C1 segment of cervical spinal cord (tissue), 14 donors: ENCODE results near the gene FAM13A.
"Not testable (repeated sequence)": the region's sequence is repeated elsewhere in the genome, so short reads cannot be mapped to it uniquely, and the experiment has no call there.

Source experiments
- DNase-seq, 14 donors: peaks; one replicate each; lab custom pipeline; 2025; lab: John Stamatoyannopoulos, UW

The FAM13A gene

DNA sequence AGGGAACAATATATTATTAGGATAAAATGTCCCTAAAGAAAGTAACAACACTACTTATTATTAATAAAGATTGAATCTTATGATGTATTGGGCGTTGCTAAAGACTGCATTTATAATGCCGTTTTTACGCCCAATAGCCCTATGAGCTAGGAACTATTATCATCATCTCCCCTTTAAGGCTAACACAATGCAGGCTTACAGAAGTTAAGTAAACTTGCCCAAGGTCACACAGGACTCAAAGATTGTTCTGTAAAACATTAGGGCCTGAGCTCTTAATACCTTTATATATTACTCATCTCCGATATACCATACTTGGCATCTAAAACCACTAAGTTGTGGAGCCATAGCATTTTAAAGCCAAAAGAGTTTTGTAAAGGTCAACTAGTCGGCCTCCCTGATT is 149.5 kb downstream of the FAM13A start:
- DNase-seq: no peak

DNA sequence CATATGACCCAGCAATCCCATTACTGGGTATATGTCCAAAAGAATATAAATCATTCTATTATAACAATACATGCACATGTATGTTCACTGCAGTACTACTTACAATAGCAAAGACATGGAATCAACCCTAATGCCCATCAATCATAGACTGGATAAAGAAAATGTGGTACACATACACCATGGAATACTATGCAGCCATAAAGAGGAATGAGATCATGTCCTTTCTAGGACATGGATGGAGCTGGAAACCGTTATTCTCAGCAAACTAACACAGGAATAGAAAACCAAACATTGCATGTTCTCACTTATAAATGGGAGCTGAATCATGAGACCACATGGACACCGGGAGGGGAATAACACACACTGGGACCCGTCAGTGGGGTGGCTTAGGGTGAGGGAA is 152.7 kb downstream of the FAM13A start:
- DNase-seq: not testable (repeated sequence)

DNA sequence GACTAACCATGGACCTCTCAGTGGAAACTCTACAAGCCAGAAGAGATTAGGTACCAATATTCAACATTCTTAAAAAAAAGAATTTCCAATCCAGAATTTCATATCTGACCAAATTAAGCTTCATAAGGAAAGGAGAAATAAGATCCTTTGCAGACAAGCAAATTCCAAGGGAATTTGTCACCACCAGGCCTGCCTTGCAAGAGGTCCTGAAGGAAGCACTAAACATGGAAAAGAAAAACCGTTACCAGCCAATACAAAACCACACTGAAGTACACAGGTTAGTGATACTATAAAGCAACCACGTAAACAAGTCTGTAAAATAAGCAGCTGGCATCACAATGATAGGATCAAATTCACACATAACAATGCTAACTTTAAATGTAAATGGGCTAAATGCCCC is 156.6 kb downstream of the FAM13A start:
- no peak for DNase-seq

DNA sequence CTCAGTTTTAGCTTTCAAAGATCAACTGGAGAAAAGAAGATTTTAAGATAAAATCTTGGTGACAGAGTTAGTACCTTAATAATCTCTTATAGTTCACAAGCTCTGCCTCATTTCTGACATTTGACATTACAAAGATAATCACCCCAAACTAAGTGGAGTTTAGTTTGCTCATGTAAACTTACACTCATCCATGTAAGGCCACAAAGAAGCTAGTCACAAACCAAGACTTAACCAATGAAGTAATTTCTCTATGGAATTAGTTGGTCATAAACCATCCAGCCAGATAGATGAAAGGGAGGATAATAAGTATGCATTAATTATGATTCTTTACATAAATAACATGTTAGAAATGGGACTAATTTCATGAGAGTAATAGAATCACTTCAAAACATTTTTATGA is 159.2 kb downstream of the FAM13A start:
- DNase-seq: no peak

DNA sequence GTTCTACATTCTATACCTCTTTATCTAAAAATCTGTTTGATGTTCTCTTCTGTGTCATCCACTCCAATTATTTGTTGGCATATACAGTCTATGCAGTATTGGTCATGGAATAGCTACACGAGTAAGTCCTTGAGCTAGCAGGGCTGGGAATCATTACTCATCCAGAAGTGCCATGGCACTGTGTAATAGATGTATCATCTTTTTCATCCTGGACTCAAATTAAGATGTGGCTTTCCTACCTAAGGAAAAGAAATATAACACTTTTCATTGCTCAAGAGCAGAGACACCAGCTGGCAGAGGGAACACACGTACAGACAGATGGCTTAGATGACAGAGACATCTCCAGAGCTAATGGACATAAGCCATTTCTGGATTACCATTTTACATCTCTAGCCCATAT is 159.8 kb downstream of the FAM13A start:
- no peak for DNase-seq

DNA sequence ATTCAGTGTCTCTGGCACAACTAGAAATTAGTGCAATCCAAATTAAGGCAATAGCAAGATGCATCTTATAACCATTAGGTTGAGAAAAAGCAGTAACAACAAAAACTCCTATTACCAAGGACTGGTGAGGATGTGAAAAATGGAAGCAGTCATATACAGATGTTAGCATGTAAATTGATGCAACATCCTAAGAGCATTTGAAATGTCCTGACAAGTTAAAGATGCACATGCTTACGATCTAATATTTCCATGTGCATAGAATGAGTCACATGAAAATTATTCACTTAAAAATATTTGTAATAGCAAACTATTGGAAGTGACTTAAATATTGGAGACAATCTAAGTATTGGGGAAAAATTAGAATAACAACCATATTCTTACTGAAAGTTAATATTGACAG is 163.0 kb downstream of the FAM13A start:
- DNase-seq: no peak

DNA sequence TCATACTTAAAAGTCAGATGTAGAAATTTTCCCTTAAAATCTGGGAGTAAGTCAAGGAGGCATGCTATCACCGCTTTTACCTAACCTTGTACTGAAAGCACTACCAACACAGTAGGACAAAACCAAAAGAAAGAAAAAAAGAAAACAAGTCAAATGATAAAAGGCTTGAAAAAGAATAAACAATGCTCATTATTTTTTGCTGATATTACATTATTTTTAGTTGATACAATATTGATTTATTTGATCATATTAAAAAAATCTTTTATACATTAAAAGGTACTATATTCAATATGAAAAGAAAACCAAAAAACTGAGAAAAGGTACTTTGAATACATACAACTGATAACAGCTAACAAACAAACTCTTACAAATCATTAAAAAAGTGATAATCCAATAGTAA is 164.3 kb downstream of the FAM13A start:
- no peak for DNase-seq

DNA sequence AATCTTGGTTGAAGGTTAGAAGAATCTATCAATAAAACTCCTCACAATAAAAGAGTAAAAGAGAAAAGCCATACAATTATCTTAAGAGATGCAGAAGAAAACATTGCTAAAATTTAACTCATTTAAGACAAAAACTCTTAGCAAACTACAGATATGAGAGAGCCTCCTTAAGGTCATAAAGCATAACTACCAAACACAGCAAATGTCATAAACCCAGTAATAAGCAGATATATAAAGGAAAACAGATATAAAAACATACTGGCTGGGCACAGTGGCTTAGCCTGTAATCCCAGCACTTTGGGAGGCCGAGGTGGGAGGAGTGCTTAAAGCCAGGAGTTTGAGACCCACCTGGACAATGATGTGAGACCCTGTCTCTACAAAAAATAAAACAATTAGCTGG is 165.3 kb downstream of the FAM13A start:
- DNase-seq: no peak

DNA sequence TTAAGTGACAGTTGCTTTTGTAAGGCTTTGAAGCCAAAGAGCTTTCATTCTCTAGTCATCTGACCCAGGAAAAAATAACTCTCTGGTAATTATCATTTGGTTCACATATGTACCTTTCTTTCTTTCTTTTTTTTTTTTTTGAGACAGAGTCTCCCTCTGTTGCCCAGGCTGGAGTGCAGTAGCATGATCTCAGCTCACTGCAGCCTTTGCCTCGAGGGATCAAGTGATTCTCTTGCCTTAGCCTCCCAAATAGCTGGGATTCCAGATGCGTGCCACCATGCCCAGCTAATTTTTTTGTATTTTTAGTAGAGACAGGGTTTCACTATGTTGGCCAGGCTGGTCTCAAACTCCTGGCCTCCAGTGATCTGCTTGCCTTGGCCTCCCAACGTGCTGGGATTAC is 169.6 kb downstream of the FAM13A start:
- DNase-seq: not testable (repeated sequence)

DNA sequence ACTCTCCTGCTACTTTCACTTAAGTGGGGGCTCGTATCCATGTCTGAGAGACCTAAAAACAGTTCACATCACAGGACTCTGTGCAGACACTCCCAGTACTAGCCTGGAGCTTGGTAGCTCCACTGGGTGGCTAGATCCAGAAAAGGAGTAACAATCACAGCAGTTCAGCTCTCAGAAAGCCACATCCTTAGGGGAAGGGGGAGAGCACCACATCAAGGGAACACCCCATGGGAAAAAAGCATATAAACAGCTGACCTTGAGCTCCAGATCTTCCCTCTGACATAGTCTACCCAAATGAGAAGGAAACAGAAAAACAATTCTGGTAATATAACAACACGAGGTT is 175.8 kb downstream of the FAM13A start:
- no peak for DNase-seq

DNA sequence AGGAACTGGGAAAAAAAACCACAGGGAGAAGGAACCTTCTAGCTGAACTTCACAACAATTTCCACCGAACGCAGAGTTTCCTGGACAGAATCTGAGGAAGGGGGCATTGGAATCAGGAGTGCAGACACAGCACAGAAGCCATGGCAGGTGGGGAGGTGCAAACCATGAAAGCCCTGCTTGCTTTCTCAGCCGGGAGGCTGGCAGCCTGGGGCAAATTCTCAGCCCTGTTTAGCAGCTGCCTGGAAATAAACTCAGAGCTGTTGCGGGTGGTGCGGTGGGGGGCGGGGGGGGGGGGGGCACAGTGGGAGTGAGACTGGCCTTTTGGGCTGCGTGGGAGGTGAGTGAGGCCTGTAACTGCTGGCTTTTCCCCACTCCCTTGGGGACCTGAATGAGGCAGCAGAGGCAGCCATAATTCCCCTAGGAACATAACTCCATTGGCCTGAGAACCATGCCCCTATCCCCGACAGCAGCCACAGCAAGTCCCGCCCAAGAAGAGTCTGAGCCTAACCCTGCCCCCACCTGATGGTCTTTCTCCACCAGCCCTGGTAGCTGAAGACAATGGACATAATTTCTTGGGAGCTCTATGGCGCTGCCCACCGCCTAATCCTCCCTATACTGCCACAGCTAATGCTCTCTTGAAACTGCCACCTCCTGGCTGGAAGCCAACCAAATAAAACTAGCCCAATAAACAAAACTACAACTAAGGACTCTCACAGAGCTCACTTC is 176.3 kb downstream of the FAM13A start:
- DNase-seq: no peak

DNA sequence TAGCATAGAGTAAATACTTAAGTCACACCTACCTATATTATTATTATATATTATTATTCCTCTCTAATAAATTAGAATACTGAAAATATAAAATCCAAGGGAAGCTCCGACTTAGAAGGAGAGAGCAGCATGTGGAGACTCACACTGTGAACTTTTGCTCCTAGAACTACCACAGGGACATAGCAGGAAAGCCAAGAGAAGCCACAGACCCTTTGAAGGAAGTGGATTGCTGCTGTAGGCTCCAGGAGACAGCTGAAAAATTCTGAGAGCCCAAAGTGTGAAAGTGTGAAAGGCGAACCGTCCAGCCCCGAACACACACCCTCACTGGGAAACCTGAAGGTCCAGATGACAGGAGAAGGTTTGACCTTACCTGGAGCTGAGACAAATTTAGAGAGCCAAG is 177.0 kb downstream of the FAM13A start:
- no peak for DNase-seq

DNA sequence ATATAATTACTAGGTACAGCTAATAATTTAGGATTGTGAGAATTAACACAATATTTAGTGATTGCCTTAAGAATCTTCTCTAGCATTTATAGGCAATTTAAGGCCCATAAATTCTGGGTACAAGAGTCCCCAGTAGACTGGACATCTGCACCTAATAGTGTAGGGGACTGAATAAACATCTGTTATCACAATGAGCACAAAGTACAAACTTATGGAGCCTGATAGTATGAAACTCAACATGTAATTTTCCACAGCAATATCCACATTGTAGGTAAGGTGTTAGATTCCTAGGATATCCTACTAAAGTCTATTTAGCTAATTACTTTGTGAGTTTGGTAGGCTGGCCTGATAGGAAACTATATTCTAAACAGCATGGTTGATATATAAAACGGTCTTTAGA is 178.3 kb downstream of the FAM13A start:
- DNase-seq: no peak

DNA sequence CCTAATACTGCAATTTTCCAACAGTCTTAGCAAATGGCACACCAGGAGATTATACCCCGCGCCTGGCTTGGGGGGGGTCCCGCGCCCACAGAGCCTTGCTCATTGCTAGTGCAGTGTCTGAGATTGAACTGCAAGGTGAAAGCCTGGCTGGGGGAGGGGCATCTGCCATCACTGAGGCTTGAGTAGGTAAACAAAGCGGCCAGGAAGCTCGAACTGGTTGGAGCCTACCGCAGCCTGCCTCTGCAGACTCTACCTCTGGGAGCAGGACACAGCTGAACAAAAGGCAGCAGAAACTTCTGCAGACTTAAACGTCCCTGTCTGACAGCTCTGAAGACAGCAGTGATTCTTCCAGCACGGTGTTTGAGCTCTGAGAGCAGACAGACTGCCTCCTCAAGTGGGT is 186.6 kb downstream of the FAM13A start:
- no peak for DNase-seq

DNA sequence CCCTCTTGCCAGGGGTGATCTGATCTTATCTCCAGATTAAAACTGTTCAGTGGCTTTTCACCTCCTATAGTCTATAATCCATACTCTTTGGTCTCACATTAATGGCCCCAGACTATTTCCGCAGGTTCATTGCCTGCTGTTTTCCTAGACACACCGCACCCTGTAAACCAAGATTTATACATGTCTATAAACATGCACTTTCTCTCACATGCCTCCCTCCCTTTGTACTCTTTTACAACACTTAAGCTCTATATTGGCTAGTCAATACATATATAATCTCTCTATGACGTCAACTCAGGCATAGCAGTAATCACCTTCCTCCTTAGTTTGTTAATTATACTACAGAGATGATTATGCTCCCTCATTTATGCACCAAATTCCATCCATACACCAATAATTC is 188.5 kb downstream of the FAM13A start:
- DNase-seq: no peak

DNA sequence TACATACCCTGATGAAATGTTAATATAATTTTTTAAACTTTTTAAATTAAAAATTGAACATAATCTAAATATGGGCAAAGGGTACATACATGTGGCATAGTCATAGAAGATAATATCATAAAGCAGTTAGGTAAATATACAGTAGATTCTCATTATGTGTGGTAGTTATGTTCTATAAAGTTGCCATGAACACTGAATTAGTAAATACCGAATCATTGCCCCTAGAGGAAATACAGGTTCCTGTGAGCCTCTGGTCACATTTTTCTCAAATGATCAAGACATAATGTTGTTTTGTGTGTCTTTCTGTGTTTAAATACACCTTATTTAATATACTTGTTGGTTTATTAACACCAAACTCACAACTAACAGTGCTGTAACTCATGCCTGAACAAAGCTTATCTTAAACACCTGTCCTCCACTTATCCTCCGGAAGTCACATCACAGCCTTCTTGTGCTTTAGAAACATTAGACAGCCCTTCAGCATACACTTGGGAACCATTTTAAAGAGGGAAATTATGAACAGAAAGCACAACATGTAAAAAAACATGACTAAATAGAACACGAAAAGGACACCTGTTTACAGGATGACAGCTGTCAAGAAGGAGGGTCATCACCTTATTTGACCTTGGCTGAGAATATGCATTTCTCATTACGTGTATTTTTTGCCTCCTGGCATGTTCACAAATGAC is 190.0 kb downstream of the FAM13A start:
- DNase-seq: no peak

DNA sequence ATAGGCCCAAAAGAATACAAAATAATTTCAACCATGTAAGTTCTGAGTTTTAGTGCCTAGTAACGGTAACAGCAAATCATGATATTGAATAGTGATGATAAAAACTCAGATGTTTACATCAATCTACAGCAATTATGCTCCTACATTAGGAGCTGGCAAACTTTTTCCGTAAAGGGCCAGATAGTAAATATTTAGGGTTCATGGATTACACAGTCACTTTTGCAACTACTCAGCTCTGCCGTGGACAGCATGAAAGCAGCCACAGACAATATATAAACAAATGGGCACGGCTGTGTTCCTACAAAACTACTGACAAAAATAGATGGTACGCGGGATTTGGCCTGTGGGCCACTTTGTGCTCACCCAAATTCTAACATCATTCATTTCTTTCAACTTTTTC is 191.5 kb downstream of the FAM13A start:
- DNase-seq: no peak

DNA sequence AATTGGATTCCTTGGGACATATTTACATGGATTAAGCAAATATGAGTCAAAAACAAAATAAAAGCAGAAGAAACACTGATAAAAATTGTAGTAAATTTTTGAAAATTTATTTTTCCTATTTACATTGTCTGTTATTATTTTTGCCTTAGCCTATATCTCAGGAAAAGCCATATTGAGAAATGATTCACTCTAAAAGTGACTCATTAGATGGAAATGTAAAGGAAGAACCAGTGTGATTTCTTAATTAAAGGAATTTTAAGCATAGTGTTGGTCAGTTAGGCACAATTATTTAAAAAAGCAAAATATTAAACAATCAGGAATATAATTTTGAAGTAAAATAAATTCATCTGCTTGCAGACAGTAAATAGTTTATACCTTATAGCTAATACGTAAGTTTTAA is 191.9 kb downstream of the FAM13A start:
- DNase-seq: no peak

DNA sequence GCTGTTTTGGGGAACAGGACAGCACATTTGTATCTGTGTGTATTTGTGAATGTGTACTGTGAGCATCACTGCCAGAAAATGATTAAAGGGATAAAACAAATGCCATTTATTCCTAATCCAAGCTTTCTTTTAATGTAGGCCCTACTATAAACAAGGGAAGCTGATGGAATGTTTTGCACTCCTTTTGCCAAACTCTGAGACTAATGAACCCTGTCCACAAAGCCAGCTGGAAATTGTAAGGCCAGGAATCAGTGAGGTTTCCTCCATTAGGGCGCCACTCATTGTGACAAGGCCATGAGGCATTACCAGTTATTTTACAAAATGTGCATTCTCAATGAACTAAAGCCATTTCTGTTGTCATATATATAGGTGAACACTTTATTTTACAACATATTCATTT is 196.4 kb downstream of the FAM13A start:
- DNase-seq: no peak

DNA sequence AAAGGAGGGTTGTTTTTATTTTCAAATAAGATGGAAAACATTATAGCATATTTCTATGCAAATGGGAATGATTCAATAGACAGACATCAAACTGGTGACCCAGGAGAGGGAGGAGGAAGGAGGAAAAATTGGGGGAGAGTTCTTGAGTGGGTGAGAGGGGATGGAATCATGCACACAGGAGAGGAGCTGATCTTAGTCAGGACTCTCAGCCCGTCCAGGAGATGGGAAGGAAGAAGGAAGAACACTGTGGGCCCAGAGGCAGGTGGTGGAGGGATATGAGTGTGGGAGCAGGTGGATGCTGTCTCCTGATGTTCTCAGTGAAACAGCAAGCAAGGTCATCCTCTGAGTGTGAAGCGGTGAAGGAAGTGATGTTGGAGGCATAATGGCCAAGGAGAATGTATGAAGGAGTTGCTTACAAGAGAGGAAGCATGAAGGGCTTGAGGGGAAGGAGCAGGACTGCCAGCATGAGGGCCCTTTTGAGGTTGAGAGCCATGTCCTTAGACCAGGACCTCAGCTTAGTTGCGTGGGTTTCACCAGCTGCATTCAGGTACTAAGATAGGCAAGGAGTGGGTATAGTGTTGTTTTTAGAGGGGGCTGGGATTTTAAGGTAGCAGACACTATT is 197.7 kb downstream of the FAM13A start:
- DNase-seq: peak in 4 of 14 donors; percentile 10 to 17 (median 14)

DNA sequence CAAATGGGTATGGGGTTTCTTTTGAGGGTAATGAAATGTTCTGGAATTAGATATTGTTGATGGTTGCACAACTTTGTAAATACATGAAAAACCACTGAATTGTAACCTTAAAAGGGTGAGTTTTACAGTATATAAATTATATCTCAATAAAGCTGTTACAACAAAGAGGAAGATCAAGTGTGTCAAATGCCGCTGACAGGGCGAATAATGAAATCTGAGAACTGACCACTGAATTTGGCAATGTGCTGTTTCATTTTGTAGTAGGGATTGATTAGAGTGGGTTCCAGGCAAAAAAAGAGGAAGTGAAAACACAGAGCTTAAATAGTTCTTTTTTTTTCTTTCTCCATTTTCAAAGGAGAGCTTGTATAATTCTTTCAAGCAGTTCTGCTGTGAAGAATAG is 198.2 kb downstream of the FAM13A start:
- DNase-seq: peak in 1 of 14 donors; percentile 2

DNA sequence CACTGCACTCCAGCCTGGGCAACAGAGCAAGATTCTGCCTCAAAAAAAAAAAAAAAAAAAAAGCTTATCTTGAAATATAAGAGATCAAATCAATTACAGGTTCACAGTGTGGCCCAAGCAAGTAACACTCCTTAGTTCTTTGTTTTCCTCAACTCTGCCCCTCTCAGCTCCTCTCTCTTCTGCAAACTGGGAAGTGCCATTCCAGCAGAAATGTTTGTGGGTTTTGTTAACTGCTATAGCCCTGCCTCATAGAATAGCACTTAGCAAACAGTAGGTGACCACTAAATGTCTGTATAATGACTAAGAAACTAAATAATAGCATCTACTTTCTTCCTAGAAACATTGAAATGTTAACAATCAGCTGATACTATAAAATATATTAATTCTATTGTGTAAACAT is 199.4 kb downstream of the FAM13A start:
- DNase-seq: no peak

DNA sequence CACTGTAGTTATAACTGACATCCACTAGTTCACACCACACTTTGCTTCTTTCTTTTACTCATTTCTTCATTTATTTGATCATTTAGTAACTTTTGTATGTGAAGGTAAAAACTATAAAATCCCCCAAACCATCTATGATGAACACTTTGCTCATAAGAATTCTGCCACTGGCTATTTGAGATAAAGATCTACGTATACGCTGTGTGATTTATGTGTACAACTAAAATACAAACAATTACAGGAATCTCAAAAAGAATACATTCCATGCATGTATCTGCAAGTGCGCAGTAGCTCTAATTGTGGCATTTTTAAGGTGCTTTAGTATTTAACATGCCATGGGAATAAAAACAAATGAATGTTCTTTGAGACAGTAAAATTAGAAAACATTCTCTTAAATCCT is 202.5 kb downstream of the FAM13A start:
- no peak for DNase-seq
